HepG2 (cell line): ENCODE measurements around the gene SLC4A5.

ENCODE experiments used
- ATF1 ChIP-seq: IDR thresholded peaks from 2 replicates; pipeline ENCODE4 v1.6.1; 2016; ENCODE audit warnings: mild to moderate bottlenecking, control low read depth
- HNRNPL ChIP-seq: fragments of 200-400 bp; formaldehyde crosslinking; IDR thresholded peaks from 2 replicates; pipeline ENCODE4 v1.6.1; 2017; ENCODE audit warnings: mild to moderate bottlenecking, low read depth, low read length
- NFYB ChIP-seq: sonication (generic); formaldehyde crosslinking; IDR thresholded peaks from 2 replicates; pipeline ENCODE4 v1.4.0; 2020; ENCODE audit warnings: missing genetic modification reagents
- PHF8 ChIP-seq: sonication (generic); formaldehyde crosslinking; IDR thresholded peaks from 2 replicates; pipeline ENCODE4 v1.5.0; 2020; ENCODE audit warnings: missing genetic modification reagents
- POLR2A ChIP-seq, 2 experiments: IDR thresholded peaks; 2 replicates each; pipeline ENCODE4 v1.6.1; 2011; ENCODE audit warnings: low read depth in 2 of 2, low read length in 2 of 2, mild to moderate bottlenecking in 1 of 2, moderate library complexity in 1 of 2; ENCODE audit not compliant: insufficient read depth in 1 of 2
- XRCC5 ChIP-seq: fragments of 200-400 bp; formaldehyde crosslinking; optimal IDR thresholded peaks from 2 replicates; pipeline ENCODE3; 2017; ENCODE audit warnings: mild to moderate bottlenecking, low read length
- ZBTB7B ChIP-seq: sonication (generic); formaldehyde crosslinking; IDR thresholded peaks from 2 replicates; pipeline ENCODE4 v1.4.0; 2020; ENCODE audit warnings: missing genetic modification reagents
- TF ChIP-seq, protein P1 (sequence below): IDR thresholded peaks from 2 replicates; pipeline ENCODE4 v1.4.0; 2020; ENCODE audit warnings: mild to moderate bottlenecking, missing genetic modification reagents
- TF ChIP-seq, protein P2 (sequence below): sonication (generic); formaldehyde crosslinking; IDR thresholded peaks from 2 replicates; pipeline ENCODE4 v1.8.1; 2022; ENCODE audit warnings: mild to moderate bottlenecking, missing genetic modification reagents
- TF ChIP-seq, protein P3 (sequence below): sonication (generic); formaldehyde crosslinking; IDR thresholded peaks from 2 replicates; pipeline ENCODE4 v1.5.0; 2020; ENCODE audit warnings: mild to moderate bottlenecking, missing genetic modification reagents, moderate library complexity
- TF ChIP-seq, protein P4 (sequence below): IDR thresholded peaks from 2 replicates; pipeline ENCODE4 v1.6.1; 2016; ENCODE audit warnings: control low read depth

DNA sequence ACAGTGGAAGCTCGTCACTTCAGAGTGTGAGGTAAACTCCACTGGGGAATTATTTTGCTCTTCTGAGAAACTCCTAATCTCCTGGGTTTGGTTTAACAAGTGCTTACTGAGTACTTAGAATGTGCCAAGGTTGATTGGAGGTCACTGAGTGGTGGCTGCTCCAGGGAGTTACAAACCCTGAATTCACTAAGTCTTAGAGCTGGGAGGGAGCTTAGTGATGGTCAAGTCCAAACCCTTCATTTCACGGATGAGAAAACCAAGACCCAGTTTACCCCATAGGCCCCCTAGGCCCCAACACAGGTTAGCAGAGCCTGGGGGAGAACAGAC, 52.0 kb downstream of the SLC4A5 start:
- TF ChIP-seq POLR2A (IDR thresholded peaks at IDR 0.05; ENCODE audit: insufficient read depth in 1 of 2, low read depth in 2 of 2, low read length in 2 of 2): no peak
- no peak for TF ChIP-seq XRCC5
- TF ChIP-seq, protein P1, sequence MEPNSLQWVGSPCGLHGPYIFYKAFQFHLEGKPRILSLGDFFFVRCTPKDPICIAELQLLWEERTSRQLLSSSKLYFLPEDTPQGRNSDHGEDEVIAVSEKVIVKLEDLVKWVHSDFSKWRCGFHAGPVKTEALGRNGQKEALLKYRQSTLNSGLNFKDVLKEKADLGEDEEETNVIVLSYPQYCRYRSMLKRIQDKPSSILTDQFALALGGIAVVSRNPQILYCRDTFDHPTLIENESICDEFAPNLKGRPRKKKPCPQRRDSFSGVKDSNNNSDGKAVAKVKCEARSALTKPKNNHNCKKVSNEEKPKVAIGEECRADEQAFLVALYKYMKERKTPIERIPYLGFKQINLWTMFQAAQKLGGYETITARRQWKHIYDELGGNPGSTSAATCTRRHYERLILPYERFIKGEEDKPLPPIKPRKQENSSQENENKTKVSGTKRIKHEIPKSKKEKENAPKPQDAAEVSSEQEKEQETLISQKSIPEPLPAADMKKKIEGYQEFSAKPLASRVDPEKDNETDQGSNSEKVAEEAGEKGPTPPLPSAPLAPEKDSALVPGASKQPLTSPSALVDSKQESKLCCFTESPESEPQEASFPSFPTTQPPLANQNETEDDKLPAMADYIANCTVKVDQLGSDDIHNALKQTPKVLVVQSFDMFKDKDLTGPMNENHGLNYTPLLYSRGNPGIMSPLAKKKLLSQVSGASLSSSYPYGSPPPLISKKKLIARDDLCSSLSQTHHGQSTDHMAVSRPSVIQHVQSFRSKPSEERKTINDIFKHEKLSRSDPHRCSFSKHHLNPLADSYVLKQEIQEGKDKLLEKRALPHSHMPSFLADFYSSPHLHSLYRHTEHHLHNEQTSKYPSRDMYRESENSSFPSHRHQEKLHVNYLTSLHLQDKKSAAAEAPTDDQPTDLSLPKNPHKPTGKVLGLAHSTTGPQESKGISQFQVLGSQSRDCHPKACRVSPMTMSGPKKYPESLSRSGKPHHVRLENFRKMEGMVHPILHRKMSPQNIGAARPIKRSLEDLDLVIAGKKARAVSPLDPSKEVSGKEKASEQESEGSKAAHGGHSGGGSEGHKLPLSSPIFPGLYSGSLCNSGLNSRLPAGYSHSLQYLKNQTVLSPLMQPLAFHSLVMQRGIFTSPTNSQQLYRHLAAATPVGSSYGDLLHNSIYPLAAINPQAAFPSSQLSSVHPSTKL: no peak
- TF ChIP-seq, protein P2, sequence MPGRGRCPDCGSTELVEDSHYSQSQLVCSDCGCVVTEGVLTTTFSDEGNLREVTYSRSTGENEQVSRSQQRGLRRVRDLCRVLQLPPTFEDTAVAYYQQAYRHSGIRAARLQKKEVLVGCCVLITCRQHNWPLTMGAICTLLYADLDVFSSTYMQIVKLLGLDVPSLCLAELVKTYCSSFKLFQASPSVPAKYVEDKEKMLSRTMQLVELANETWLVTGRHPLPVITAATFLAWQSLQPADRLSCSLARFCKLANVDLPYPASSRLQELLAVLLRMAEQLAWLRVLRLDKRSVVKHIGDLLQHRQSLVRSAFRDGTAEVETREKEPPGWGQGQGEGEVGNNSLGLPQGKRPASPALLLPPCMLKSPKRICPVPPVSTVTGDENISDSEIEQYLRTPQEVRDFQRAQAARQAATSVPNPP (CRISPR knock-in tag): no peak
- TF ChIP-seq ZBTB7B: no peak
- TF ChIP-seq HNRNPL: no peak
- TF ChIP-seq, protein P3, sequence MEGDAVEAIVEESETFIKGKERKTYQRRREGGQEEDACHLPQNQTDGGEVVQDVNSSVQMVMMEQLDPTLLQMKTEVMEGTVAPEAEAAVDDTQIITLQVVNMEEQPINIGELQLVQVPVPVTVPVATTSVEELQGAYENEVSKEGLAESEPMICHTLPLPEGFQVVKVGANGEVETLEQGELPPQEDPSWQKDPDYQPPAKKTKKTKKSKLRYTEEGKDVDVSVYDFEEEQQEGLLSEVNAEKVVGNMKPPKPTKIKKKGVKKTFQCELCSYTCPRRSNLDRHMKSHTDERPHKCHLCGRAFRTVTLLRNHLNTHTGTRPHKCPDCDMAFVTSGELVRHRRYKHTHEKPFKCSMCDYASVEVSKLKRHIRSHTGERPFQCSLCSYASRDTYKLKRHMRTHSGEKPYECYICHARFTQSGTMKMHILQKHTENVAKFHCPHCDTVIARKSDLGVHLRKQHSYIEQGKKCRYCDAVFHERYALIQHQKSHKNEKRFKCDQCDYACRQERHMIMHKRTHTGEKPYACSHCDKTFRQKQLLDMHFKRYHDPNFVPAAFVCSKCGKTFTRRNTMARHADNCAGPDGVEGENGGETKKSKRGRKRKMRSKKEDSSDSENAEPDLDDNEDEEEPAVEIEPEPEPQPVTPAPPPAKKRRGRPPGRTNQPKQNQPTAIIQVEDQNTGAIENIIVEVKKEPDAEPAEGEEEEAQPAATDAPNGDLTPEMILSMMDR: no peak
- TF ChIP-seq NFYB: no peak
- TF ChIP-seq, protein P4, sequence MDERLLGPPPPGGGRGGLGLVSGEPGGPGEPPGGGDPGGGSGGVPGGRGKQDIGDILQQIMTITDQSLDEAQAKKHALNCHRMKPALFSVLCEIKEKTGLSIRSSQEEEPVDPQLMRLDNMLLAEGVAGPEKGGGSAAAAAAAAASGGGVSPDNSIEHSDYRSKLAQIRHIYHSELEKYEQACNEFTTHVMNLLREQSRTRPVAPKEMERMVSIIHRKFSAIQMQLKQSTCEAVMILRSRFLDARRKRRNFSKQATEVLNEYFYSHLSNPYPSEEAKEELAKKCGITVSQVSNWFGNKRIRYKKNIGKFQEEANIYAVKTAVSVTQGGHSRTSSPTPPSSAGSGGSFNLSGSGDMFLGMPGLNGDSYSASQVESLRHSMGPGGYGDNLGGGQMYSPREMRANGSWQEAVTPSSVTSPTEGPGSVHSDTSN (CRISPR knock-in tag): no peak
- no peak for TF ChIP-seq PHF8 (CRISPR knock-in tag)
- no peak for TF ChIP-seq ATF1 (CRISPR knock-in tag)
